ENCODE results near the gene C10orf53. TPM values are rescaled to one million over a fixed set of nuclear protein-coding genes. Genes with fewer than 3 reads are reported as not detected.
"Not testable (repeated sequence)": the region's sequence is repeated elsewhere in the genome, so short reads cannot be mapped to it uniquely, and the experiment has no call there.

The C10orf53 gene
- total RNA-seq, 2 donors from 2014 or later = not detected

DNA sequence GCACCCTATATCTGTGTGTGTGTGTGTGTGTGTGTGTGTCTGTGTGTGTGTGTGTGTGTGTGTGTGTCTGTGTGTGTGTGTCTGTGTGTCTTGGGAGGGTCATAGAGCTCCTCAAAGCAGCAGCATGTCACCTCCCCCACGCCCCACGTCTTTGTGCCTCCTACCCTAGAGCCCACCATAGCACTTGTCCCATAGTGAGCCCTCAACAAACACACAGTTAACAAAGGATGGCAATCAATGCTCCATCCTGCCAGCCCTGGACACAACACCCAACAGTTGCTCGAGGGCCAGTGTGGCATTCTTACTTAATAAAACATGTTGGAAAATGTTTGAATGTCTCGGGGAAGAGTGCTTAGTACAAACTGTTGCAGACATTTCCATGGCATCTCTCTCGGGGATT, 30.5 kb downstream of the C10orf53 start:
- ATAC-seq (replicated peaks in 1 of 2) (no peak), DNase-seq (no peak)
- H3K27me3 Mint-ChIP-seq (ENCODE audit: low read depth) = no peaks in the 10 kb centered on the region
- no peaks in the 10 kb centered on the region for H3K36me3 Mint-ChIP-seq (ENCODE audit: insufficient read depth in 2 of 2)
- H3K9me3 Mint-ChIP-seq = peaks cover 2% of the 10 kb centered on the region in 2 donors
- H3K4me3 Mint-ChIP-seq = no peak overlapping the region
- no peaks in the 10 kb centered on the region for H3K4me1 Mint-ChIP-seq (ENCODE audit: low read depth)
- no peak overlapping the region for H3K27ac Mint-ChIP-seq

DNA sequence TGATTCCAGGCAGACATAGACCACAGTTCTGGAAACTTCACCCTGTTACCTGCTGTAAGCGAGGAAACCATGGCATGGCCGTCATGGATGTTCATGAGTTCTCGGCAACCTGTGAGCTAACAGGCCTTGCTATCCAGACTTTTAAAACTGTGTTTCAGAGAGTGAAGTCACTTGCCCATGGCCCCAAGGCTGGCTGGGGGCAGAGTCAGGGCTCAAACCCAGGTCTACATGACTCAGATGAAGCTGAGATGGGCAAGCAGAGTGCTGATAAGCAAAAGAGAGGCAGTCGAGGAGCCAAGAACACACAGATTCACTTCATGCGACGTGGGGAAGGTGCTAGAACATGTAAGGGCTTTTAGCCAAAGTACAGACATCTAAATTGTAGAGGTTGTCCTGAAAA, 31.5 kb downstream of the C10orf53 start:
- Mint-ChIP-seq H3K27ac (no peak overlapping the region), H3K4me1 (ENCODE audit: low read depth) (no peaks in the 10 kb centered on the region), H3K27me3 (ENCODE audit: low read depth) (peaks cover 2% of the 10 kb centered on the region), H3K36me3 (ENCODE audit: insufficient read depth in 2 of 2) (no peaks in the 10 kb centered on the region), H3K9me3 (peaks cover 0 to 3% of the 10 kb centered on the region in 2 donors), H3K4me3 (no peak overlapping the region)
- ATAC-seq (replicated peaks in 1 of 2) (no peak), DNase-seq (no peak)

DNA sequence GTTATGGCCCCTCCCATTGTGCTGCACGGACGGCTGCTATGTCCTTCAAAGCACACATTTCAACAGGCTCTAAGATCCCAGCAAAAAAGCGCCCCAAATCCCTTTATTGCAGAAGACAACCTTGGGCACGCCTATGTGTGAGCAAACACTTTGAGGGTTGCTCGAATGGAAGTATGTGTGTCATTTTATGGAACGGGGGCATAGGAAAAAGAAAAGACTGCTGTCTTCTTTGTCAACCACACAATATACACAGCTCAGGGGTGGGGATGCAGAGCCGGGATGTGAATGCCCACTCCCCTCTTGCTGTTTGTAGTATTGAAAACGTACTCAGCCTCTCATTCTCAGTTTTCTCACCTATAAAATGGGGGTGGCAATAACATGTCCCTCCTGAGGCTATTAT, 32.0 kb downstream of the C10orf53 start:
- H3K4me3 Mint-ChIP-seq = no peak overlapping the region
- peaks cover 0 to 5% of the 10 kb centered on the region in 2 donors for H3K9me3 Mint-ChIP-seq
- no peaks in the 10 kb centered on the region for H3K36me3 Mint-ChIP-seq (ENCODE audit: insufficient read depth in 2 of 2)
- DNase-seq = no peak
- H3K27me3 Mint-ChIP-seq (ENCODE audit: low read depth) = peaks cover 6% of the 10 kb centered on the region
- no peak overlapping the region for H3K27ac Mint-ChIP-seq
- no peak for ATAC-seq (replicated peaks in 1 of 2)
- no peaks in the 10 kb centered on the region for H3K4me1 Mint-ChIP-seq (ENCODE audit: low read depth)

DNA sequence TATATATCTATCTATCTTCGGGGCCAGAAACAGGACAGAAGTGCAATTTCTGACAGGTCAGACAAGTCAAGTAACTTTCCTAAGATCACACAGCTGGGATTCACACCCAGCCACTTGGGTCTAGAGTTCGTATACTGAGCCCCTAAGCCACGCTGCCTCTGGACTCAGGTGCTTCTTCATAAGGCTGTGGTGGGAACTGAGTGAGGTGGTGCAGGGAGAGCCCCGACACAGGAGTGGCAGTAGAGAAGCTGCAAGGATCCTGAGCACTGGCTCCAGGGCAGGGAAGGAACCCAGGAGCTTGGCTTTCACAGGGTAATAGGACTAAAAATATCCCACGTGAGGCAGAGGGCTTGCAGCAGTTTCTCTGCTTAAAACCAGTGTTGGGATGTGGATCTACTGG, 33.8 kb downstream of the C10orf53 start:
- Mint-ChIP-seq H3K4me1 (ENCODE audit: low read depth) (no peaks in the 10 kb centered on the region), H3K27me3 (ENCODE audit: low read depth) (peaks cover 6% of the 10 kb centered on the region), H3K4me3 (no peak overlapping the region), H3K9me3 (peaks cover 0 to 9% of the 10 kb centered on the region in 2 donors), H3K36me3 (ENCODE audit: insufficient read depth in 2 of 2) (no peaks in the 10 kb centered on the region), H3K27ac (no peak overlapping the region)
- ATAC-seq (replicated peaks in 1 of 2) (no peak), DNase-seq (no peak)

DNA sequence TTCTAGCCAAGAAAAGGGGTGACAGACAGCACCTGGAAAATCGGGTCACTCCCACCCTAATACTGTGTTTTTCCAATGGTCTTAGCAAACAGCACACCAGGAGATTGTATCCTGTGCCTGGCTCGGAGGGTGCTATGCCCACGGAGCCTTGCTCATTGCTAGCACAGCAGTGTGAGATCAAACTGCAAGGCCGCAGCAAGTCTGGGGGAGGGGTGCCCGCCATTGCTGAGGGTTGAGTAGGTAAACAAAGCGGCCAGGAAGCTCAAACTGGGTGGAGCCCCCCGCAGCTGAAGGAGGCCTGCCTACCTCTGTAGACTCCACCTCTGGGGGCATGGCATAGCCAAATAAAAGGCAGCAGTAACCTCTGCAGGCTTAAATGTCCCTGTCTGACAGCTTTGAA, 35.7 kb downstream of the C10orf53 start:
- DNase-seq = not testable (repeated sequence)

DNA sequence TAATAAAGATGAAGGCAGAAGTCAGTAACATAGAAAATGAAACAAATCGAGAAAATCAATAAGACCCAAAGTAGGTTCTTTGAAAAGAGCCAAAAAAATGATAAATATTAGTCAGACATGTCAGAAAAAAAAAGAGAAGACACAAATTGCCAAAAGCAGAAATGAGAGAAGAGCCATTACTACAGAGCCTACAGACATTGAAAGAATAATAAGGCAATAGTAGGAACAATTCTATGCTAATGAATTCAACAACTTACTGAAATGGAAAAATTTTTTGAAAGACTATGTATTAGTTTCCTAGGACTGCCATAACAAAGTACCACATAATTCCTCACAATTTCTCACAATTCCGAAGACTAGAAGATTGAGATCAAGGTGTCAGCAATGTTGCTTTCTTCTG, 47.1 kb downstream of the C10orf53 start:
- Mint-ChIP-seq H3K27me3 (ENCODE audit: low read depth) (no peaks in the 10 kb centered on the region), H3K4me3 (no peak overlapping the region), H3K36me3 (ENCODE audit: insufficient read depth in 2 of 2) (peaks cover 2 to 6% of the 10 kb centered on the region in 2 donors), H3K9me3 (peaks cover 4 to 9% of the 10 kb centered on the region in 2 donors), H3K27ac (no peak overlapping the region), H3K4me1 (ENCODE audit: low read depth) (no peaks in the 10 kb centered on the region)
- DNase-seq (no peak), ATAC-seq (replicated peaks in 1 of 2) (no peak)

More for the DNA sequence above, 35.7 kb downstream of the C10orf53 start:
- not testable (repeated sequence) for H3K4me3 Mint-ChIP-seq; ATAC-seq (replicated peaks in 1 of 2); H3K27ac Mint-ChIP-seq; H3K4me1 Mint-ChIP-seq (ENCODE audit: low read depth); H3K36me3 Mint-ChIP-seq (ENCODE audit: insufficient read depth in 2 of 2); H3K27me3 Mint-ChIP-seq (ENCODE audit: low read depth); H3K9me3 Mint-ChIP-seq

DNA sequence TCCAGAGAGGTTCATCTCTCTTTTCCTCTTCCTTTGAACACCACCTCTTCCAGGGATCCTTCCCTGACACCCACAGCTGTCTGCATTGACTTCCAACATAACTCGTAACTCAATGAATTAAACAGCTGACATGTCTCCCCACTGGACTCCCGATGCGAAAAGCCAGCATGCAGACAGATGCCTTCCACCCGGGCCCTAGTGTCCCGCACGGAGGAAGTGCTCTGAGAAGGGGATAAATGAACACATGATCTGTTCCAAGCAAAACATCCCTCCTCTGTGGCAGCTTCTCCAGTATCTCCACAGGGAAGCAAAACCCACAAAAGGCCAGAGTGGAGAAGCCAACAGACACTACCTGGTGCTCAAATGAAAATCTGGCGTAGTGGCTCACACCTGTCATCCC, 54.4 kb downstream of the C10orf53 start:
- no peaks in the 10 kb centered on the region for H3K4me1 Mint-ChIP-seq (ENCODE audit: low read depth)
- H3K27me3 Mint-ChIP-seq (ENCODE audit: low read depth) = no peaks in the 10 kb centered on the region
- no peak overlapping the region for H3K4me3 Mint-ChIP-seq
- no peaks in the 10 kb centered on the region for H3K9me3 Mint-ChIP-seq
- DNase-seq (no peak), ATAC-seq (replicated peaks in 1 of 2) (no peak)
- no peaks in the 10 kb centered on the region for H3K36me3 Mint-ChIP-seq (ENCODE audit: insufficient read depth in 2 of 2)
- H3K27ac Mint-ChIP-seq = no peak overlapping the region

DNA sequence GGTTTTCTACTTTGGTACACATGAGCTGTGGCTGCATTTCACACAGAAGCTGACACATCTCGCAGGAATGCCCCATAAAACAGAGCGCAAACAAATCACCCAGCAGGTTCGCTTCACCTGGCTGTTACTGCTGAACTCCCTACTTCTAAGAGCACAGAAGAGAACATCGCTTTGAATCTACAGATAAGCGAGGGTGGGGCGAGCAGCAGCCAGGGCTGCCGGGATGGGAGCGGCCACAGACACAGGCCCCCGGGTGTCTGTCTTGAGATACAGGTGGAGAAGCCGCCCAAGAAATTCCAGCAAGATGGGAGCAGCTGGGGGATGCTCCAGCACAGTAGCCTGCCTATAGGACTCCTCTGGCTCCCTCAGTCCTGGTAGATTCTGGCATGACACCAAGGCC, 55.2 kb downstream of the C10orf53 start:
- no peaks in the 10 kb centered on the region for H3K36me3 Mint-ChIP-seq (ENCODE audit: insufficient read depth in 2 of 2)
- H3K27ac Mint-ChIP-seq = no peak overlapping the region
- no peaks in the 10 kb centered on the region for H3K9me3 Mint-ChIP-seq
- no peaks in the 10 kb centered on the region for H3K27me3 Mint-ChIP-seq (ENCODE audit: low read depth)
- H3K4me1 Mint-ChIP-seq (ENCODE audit: low read depth) = no peaks in the 10 kb centered on the region
- ATAC-seq (replicated peaks in 1 of 2) (no peak), DNase-seq (no peak)
- no peak overlapping the region for H3K4me3 Mint-ChIP-seq

DNA sequence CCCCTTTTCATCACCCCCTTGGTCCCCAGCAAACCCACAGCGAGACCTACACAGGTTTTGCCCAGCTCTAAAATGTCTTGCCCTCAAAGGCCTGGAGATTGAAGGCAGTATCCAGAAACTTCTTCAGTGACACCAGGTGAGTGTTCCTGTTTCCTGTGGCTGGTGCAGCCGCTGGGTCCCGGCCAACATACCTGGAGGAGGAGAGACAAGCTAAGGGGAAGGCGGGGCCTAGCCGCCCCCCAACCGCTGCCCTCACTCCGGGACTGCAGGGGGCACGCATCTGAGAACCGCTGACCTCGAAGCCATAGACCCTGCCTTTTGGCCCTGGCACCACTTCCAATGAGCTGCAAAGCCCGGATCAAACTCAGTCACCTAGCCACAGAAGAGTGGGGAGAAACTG, 55.7 kb downstream of the C10orf53 start:
- no peak for DNase-seq
- no peak for ATAC-seq (replicated peaks in 1 of 2)
- no peaks in the 10 kb centered on the region for H3K9me3 Mint-ChIP-seq
- no peaks in the 10 kb centered on the region for H3K4me1 Mint-ChIP-seq (ENCODE audit: low read depth)
- H3K4me3 Mint-ChIP-seq = no peak overlapping the region
- H3K27me3 Mint-ChIP-seq (ENCODE audit: low read depth) = no peaks in the 10 kb centered on the region
- no peak overlapping the region for H3K27ac Mint-ChIP-seq
- H3K36me3 Mint-ChIP-seq (ENCODE audit: insufficient read depth in 2 of 2) = no peaks in the 10 kb centered on the region

DNA sequence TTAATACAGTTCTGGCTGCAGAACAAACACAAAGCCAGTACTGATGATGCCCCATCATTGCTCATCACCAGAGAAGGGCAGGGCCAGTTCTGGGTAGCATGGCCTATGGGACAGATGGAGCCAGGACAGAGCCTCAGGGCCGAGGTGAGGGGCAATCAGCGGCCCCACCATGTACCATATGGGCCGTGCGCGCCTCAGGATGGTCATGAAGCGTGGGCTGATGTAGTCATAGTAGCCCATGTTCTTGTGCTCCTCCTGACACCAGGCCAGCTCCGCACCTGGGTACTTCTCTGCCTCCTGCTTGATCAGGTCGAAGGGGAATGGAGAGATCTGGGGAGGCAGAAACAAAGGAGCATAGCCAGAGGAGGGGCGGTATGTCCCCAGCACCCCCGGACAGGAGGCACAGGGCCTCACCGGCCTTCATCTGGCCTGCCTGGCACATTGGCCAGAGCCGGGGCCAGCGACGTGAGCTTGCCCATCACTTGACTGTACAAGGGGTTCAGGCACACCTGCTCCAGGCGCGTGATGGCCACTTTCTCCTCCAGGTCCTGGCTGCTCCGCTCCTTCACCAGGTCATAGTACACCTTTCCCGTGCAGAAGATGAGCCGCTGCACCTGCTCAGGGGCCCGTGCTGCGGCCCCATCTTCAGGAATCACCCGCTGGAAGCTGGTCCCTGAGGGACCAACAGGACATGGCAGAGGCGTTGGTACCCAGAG, 56.6 kb downstream of the C10orf53 start:
- Mint-ChIP-seq H3K4me1 (ENCODE audit: low read depth) (no peaks in the 10 kb centered on the region), H3K27me3 (ENCODE audit: low read depth) (no peaks in the 10 kb centered on the region), H3K36me3 (ENCODE audit: insufficient read depth in 2 of 2) (no peaks in the 10 kb centered on the region), H3K4me3 (no peak overlapping the region), H3K27ac (no peak overlapping the region), H3K9me3 (no peaks in the 10 kb centered on the region)
- no peak for ATAC-seq (replicated peaks in 1 of 2)
- DNase-seq = no peak

DNA sequence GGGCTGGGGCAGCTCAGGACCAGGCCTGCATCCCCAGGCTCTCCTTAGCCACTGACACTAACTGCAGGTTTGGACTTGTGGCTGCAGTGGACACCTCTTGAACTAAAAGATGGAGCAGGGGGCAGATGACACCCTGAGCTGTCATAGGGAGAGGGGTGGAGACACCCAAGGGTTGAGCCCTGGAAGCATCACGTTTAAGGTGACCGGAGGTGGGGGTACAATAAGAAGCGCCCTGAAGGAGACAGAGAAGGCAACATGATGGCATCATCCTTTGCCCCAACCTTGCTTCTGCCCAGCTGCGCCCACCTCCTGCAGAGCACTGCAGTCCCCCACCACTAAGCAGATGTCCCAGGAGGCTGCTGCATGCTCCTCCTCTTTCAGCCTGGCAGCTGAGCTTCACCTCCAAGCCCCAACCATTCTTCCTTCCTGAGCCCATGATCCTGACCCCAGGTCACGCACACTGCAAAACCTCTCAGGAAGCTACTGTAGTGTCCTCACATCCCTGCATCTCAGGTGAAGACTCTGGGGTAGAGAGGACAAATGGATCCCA, 57.2 kb downstream of the C10orf53 start:
- H3K27ac Mint-ChIP-seq = no peak overlapping the region
- H3K4me1 Mint-ChIP-seq (ENCODE audit: low read depth) = no peaks in the 10 kb centered on the region
- ATAC-seq (replicated peaks in 1 of 2) (no peak), DNase-seq (no peak)
- H3K9me3 Mint-ChIP-seq = peaks cover under 1% of the 10 kb centered on the region in 2 donors
- H3K4me3 Mint-ChIP-seq = no peak overlapping the region
- no peaks in the 10 kb centered on the region for H3K36me3 Mint-ChIP-seq (ENCODE audit: insufficient read depth in 2 of 2)
- H3K27me3 Mint-ChIP-seq (ENCODE audit: low read depth) = no peaks in the 10 kb centered on the region

DNA sequence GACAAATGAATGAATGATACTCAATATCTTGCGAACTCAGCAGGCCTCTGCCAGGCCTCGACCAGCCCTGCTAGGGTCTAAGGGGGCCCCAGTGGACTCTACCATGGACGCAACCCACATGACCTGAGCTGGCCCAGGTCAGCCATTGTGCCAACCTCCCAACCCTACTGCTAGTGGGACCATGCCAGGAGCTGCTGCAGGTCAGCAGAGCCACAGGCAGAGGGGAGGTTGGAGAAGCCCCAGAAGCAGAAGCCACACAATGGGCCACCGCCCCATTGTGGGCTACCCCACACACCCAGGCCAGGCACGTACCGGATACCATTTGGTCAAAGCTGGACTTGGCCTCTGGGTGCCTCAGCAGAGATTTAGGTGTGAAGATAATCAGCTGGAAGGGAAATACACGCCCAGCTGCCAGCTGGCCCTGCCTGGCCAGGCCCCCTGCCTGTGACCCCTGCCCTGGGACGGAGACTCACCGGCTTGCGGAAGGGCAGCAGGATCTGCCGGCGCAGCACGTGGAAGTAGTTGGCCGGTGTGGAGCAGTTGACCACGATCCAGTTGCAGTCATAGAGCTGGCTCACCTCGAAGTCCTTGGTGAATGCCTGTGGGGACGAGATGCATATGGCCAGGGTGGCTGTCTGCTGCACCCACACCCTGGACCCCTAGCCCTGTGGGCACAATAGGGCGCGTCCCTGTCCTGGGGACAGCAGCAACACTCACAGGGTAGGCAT, 58.2 kb downstream of the C10orf53 start:
- H3K27me3 Mint-ChIP-seq (ENCODE audit: low read depth) = no peaks in the 10 kb centered on the region
- no peaks in the 10 kb centered on the region for H3K36me3 Mint-ChIP-seq (ENCODE audit: insufficient read depth in 2 of 2)
- H3K4me3 Mint-ChIP-seq = no peak overlapping the region
- H3K4me1 Mint-ChIP-seq (ENCODE audit: low read depth) = no peaks in the 10 kb centered on the region
- peaks cover 5 to 8% of the 10 kb centered on the region in 2 donors for H3K9me3 Mint-ChIP-seq
- no peak for ATAC-seq (replicated peaks in 1 of 2)
- DNase-seq = no peak
- no peak overlapping the region for H3K27ac Mint-ChIP-seq

DNA sequence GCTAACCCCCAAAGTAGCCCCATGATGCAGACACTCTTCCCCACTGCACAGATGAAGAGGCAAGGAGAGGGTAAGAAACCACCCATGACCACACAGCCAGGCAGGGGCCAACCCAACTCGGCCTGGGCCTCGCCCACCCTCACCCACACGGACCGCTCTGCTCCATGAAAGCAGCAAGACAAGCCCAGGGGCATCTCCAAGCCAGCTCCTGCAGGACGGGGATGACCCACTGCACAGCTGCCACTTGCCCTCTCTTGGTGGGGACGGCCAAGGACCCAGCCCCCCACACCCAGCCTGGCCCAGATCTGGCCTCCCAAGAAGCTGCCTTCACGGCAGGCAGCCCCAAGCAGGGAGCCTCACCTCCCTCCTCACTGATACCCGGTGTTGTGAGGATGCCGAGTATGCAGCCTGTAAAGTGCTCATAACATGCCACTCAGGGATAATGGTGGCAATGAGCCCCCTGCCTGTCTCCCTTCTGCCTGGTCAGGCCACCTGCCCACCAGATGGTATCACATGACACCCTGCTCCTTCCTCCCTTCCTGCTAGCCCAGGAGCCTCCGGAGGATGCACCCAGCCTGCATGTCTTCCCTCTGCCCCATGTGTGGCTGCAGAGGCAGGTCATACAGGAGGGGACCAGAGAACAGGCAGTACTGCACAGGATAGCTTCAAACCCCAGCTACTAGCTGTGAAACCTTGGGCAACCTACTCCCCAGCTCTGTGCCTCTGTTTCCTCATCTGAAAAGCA, 59.3 kb downstream of the C10orf53 start:
- Mint-ChIP-seq H3K9me3 (peaks cover 5 to 8% of the 10 kb centered on the region in 2 donors), H3K27ac (no peak overlapping the region), H3K4me1 (ENCODE audit: low read depth) (no peaks in the 10 kb centered on the region), H3K36me3 (ENCODE audit: insufficient read depth in 2 of 2) (no peaks in the 10 kb centered on the region), H3K4me3 (no peak overlapping the region), H3K27me3 (ENCODE audit: low read depth) (no peaks in the 10 kb centered on the region)
- ATAC-seq (replicated peaks in 1 of 2) (no peak), DNase-seq (no peak)
